C4-2B (cell line): ENCODE data around the gene DACH2.

Source experiments
- CTCF ChIP-seq: fragments of 450-650 bp; conservative IDR thresholded peaks from 2 replicates; pipeline ENCODE4 v1.5.1; 2017; ENCODE audit warnings: mild to moderate bottlenecking
- ZFX ChIP-seq: fragments of 450-650 bp; IDR thresholded peaks from 2 replicates; pipeline ENCODE4 v1.6.1; 2017

GRCh38 chrX:86322913-86323312 lies 174.7 kb downstream of the DACH2 start:
- TF ChIP-seq CTCF (no peak; the same call in 1 of the 2 replicates), ZFX (no peak)
